ENCODE measurements around the gene HADHA. TPM values are rescaled to one million over a fixed set of nuclear protein-coding genes. Genes with fewer than 3 reads are reported as not detected.

The HADHA gene
- total RNA-seq, 2 experiments from 2014 or later: 126 to 150 TPM

- Histone ChIP-seq H3K27ac (ENCODE audit: low read depth, low read length, poor library complexity, severe bottlenecking) (no peak overlapping the region), H3K4me1 (ENCODE audit: insufficient read depth, low read length, poor library complexity, severe bottlenecking) (no peaks in the 10 kb centered on the region), H3K36me3 (ENCODE audit: insufficient read depth, low read length) (peaks cover 55% of the 10 kb centered on the region), H3K9me2 (ENCODE audit: insufficient read depth, low read length) (no peaks in the 10 kb centered on the region), H3K9me3 (ENCODE audit: low read length) (no peaks in the 10 kb centered on the region), H2AFZ (ENCODE audit: low read length) (no peak overlapping the region), H3K4me3 (ENCODE audit: low read depth, low read length, poor library complexity, severe bottlenecking) (no peak overlapping the region), H3K79me2 (ENCODE audit: insufficient read depth, low read depth, low read length) (no peaks in the 10 kb centered on the region), H4K20me1 (ENCODE audit: insufficient read depth, low read length) (no peaks in the 10 kb centered on the region), H3K4me2 (ENCODE audit: low read length) (no peak overlapping the region)
- no TSS peak for BruUV-seq (replicated peaks)
- DNase-seq (ENCODE audit: low spot score): no peak
- ChIA-PET POLR2A (interaction anchor here (0.5 to 0.6 kb wide), 3 partner anchors 12 to 1548 kb away, joined by 3 to 4 read pairs (median 3); no protein-coding TSS in a partner anchor), CTCF (ENCODE audit: unreplicated experiment) (no interaction called here)
- intact Hi-C loops (cut with micrococcal nuclease; ENCODE audit: unreplicated experiment): no loop called here
- TF ChIP-seq CTCF (conservative IDR thresholded peaks at IDR 0.05; ENCODE audit: low read length): no peak
- no peak for TF ChIP-seq EZH2phosphoT487 (IDR thresholded peaks at IDR 0.05; ENCODE audit: borderline replicate concordance, low read depth, low read length)
Observed at GRCh38 chr2:26276484-26277227, 32.2 kb upstream of the HADHA start.

GRCh38 chr2:26274058-26274613 is 29.7 kb upstream of the HADHA start:
- ChIA-PET POLR2A (interaction anchor here (0.6 to 1.2 kb wide), 2 partner anchors 10 to 79 kb away, joined by 4 to 5 read pairs; no protein-coding TSS in a partner anchor), CTCF (ENCODE audit: unreplicated experiment) (no interaction called here)

More at GRCh38 chr2:26274058-26274613, 29.7 kb upstream of the HADHA start:
- H4K20me1 ChIP-seq (ENCODE audit: insufficient read depth, low read length): 0 out of 2 replicates have a peak, but pooled peaks cover 5% of the 10 kb centered on the region
- no TSS peak for BruUV-seq (replicated peaks)
- H3K79me2 ChIP-seq (ENCODE audit: insufficient read depth, low read depth, low read length): no peaks in the 10 kb centered on the region
- H3K9me3 ChIP-seq (ENCODE audit: low read length): no peaks in the 10 kb centered on the region
- DNase-seq (ENCODE audit: low spot score): no peak
- H3K4me1 ChIP-seq (ENCODE audit: insufficient read depth, low read length, poor library complexity, severe bottlenecking): peaks cover 15% of the 10 kb centered on the region
- H3K9me2 ChIP-seq (ENCODE audit: insufficient read depth, low read length): no peaks in the 10 kb centered on the region
- TF ChIP-seq CTCF (conservative IDR thresholded peaks at IDR 0.05; ENCODE audit: low read length): no peak
- no peak for TF ChIP-seq EZH2phosphoT487 (IDR thresholded peaks at IDR 0.05; ENCODE audit: borderline replicate concordance, low read depth, low read length)
- H3K27ac ChIP-seq (ENCODE audit: low read depth, low read length, poor library complexity, severe bottlenecking): no peak overlapping the region
- peaks cover 33% of the 10 kb centered on the region for H3K36me3 ChIP-seq (ENCODE audit: insufficient read depth, low read length)
- no peak overlapping the region for H3K4me3 ChIP-seq (ENCODE audit: low read depth, low read length, poor library complexity, severe bottlenecking)
- intact Hi-C loops (cut with micrococcal nuclease; ENCODE audit: unreplicated experiment): no loop called here
- no peak overlapping the region for H3K4me2 ChIP-seq (ENCODE audit: low read length)
- no peak overlapping the region for H2AFZ ChIP-seq (ENCODE audit: low read length)

Data from OCI-LY7 (cell line).